Muscle of leg (tissue), 11 donors: ENCODE data around the gene GAS7. TPM values are rescaled to one million over a fixed set of nuclear protein-coding genes. Genes with fewer than 3 reads are reported as not detected.

Experiments used
- DNase-seq: peaks from one replicate; pipeline ENCODE4 v3.0.0; 2013
- H3K27ac ChIP-seq: one replicate; pipeline ENCODE4 v1.5.1; 2013; ENCODE audit warnings: mild to moderate bottlenecking, low read length, control low read depth
- H3K27me3 ChIP-seq: one replicate; pipeline ENCODE4 v1.6.1; 2013; ENCODE audit warnings: low read length; ENCODE audit not compliant: control insufficient read depth, insufficient read depth
- H3K36me3 ChIP-seq: one replicate; pipeline ENCODE4 v1.6.1; 2013; ENCODE audit warnings: low read length; ENCODE audit not compliant: control insufficient read depth, insufficient read depth
- H3K4me1 ChIP-seq: one replicate; pipeline ENCODE4 v1.6.1; 2013; ENCODE audit warnings: low read length; ENCODE audit not compliant: control insufficient read depth, insufficient read depth
- H3K4me3 ChIP-seq: one replicate; pipeline ENCODE4 v1.5.1; 2013; ENCODE audit warnings: low read length, control low read depth
- H3K9me3 ChIP-seq: replicated peaks from 2 replicates; pipeline ENCODE4 v1.6.1; 2013; ENCODE audit warnings: low read depth, low read length; ENCODE audit not compliant: control insufficient read depth
- WGBS: methylation state at CpG from one replicate; pipeline ENCODE4 v1.1.5; 2013; ENCODE audit warnings: missing lambda C conversion rate; ENCODE audit not compliant: insufficient coverage; 5-methylcytosine and 5-hydroxymethylcytosine counted together
- polyA plus RNA-seq, 8 donors: library from polyadenylated mRNA; unstranded; fragments of 120-200 nt; gene quantifications; one replicate each; pipeline versions ENCODE4 v1.2.1 to v1.2.3, GENCODE V29; 2013; ENCODE audit warnings: inconsistent platforms in 1 of 8, low replicate concordance in 1 of 8; ENCODE audit not compliant: insufficient read length in 8 of 8, insufficient read depth in 1 of 8
- total RNA-seq: library from RNA; stranded (reverse); fragments of 120-200 nt; gene quantifications from one replicate; pipeline ENCODE4 v1.2.4, GENCODE V29; 2013

GAS7 gene
- total and polyA plus RNA-seq, 9 donors, result 33.3 to 68.9 (median 45.9) TPM

DNA sequence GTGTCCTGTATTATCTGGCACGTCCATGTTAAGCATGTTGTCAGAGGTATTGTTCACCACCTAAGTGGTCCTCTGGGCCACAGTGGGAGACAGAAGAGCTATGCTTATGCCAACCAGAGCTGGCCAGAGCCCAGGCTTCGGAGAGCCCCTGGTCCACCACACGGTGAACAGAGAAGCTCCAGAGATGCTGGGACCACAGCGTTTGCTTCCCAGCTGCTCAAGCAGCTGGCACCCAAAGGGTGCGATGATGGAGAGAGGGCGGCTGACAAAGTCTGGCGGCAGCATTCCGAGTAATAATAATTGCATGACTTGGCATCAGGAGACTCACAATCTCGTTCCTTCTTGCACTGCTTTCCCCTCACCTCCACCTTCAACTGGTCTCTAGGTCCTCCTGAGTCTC lies 257.6 kb downstream of the GAS7 start:
- no peak for DNase-seq
- Histone ChIP-seq H3K9me3 (peaks cover 7% of the 10 kb centered on the region), H3K36me3 (peaks cover 54% of the 10 kb centered on the region), H3K4me3 (no peak overlapping the region), H3K27me3 (peaks cover 2% of the 10 kb centered on the region), H3K4me1 (peaks cover 11% of the 10 kb centered on the region), H3K27ac (no peak overlapping the region)
- 62% methylated on average over 9 of the region's 9 CpGs for WGBS

DNA sequence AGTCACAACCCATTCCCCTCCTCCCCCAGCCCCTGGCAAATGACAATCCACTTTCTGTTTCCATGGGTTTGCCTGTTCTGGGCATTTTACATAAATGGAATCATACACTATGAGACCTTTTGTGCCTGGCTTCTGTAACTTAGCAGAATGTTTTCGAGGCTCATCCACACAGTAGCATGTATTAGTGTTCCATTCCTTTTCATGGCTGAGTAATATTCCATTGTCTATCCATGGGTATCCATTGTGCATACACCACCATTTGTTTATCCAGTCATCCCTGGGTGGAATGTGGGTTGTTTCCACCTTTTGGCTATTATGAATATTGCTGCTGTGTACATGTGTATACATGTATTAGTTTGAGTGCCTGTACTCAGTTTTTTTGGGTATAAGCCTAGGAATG lies 259.6 kb downstream of the GAS7 start:
- Histone ChIP-seq H3K27me3 (no peaks in the 10 kb centered on the region), H3K36me3 (peaks cover 59% of the 10 kb centered on the region), H3K27ac (no peak overlapping the region), H3K4me1 (peaks cover 17% of the 10 kb centered on the region), H3K9me3 (peaks cover 7% of the 10 kb centered on the region), H3K4me3 (no peak overlapping the region)
- no peak for DNase-seq
- no CpG with 5 or more reads among the region's 1 CpG for WGBS

DNA sequence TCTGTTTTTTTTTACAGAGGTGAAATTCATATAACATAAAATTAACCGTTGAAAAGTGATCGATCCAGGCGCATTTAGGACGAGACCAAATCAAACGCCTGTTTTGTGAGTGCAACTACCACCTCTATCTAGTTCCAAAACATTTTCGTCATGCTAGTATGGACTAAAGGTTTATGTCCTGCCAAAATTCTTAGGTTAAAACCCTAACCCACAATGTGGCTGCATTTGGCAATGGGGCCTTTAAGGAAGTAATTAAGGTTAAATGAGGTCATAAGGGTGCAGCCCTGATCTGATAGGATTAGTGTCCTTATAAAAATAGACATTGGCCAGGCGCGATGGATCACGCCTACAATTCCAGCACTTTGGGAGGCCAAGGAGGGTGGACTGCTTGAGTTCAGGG lies 260.5 kb downstream of the GAS7 start:
- H3K27me3 ChIP-seq, result no peaks in the 10 kb centered on the region
- no peak overlapping the region for H3K4me3 ChIP-seq
- no CpG with 5 or more reads among the region's 9 CpGs for WGBS
- H3K9me3 ChIP-seq, result peaks cover 7% of the 10 kb centered on the region
- peaks cover 17% of the 10 kb centered on the region for H3K4me1 ChIP-seq
- H3K36me3 ChIP-seq, result peaks cover 57% of the 10 kb centered on the region
- DNase-seq, result no peak
- H3K27ac ChIP-seq, result peak overlapping the region; percentile 15

DNA sequence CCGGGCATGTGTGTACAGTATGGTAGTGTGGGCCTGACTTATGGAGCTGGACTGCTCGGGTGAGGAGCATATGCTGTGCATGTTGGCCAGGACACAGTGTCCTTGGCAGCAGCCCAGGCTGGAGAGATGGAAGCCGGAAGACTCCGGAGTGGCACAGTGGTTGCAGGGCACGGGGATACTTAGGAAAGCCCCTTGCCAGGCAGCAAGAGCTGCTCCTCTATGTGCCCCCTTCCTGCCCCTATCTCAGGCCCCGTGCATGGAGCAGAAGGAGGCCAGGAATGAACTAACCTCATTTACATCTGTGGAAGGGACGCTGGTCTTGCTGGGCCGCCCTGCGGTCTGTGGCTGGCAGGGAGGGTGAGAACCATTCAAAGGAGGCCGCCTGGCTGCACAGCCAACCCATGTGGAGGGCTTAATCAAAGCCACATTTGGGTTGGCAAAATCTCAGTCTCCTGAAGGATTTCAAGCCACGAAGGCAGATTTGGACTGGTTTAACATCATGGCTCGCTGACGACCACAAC lies 261.1 kb downstream of the GAS7 start:
- Histone ChIP-seq H3K4me3 (no peak overlapping the region), H3K9me3 (peaks cover 7% of the 10 kb centered on the region), H3K27ac (peak overlapping the region; percentile 15), H3K36me3 (peaks cover 54% of the 10 kb centered on the region), H3K27me3 (no peaks in the 10 kb centered on the region), H3K4me1 (peaks cover 17% of the 10 kb centered on the region)
- DNase-seq, result peak; percentile 85
- 29% methylated on average over 12 of the region's 13 CpGs for WGBS

DNA sequence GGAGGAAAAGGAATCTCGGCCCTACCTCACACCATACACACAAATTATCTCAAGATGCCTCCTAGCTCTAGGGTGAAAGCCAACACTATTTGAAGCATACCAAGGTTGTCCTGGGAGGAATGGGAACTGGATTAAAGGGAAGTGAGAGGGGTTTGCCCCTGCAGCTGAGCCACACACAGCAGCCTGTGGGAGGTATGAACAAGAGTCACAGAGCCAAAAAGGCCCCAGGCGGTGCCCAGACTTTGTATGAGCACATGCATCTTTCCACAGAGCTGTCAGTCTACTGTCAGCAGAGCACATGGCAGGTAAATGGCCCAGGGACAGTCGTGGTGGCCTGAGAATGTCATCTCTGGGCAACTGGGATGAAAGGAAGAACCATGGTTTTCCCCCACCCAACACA lies 262.3 kb downstream of the GAS7 start:
- no peak for DNase-seq
- Histone ChIP-seq H3K4me1 (peaks cover 23% of the 10 kb centered on the region), H3K9me3 (peaks cover 7% of the 10 kb centered on the region), H3K27ac (no peak overlapping the region), H3K27me3 (peaks cover 4% of the 10 kb centered on the region), H3K4me3 (no peak overlapping the region), H3K36me3 (peaks cover 47% of the 10 kb centered on the region)
- WGBS, result 72% methylated on average over 2 of the region's 3 CpGs

DNA sequence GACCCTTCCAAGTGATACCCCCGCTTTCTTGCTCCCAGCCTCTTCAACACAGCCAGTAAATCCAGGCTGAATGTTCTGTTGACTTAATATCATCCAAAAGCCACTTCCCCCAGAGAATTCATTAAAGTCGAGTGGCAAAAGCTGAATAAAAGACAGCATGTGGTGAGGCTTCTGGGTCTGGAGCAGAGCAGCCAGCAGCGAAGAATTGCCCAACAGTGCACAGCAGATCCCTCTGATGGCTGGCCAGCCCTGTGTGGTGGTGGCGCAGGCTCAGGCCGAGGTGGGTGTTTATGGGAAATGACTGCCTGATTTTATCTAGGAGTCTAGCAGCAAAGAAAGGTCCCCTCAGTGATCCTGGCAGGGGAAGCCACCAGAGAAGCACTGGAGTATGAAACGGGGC lies 263.0 kb downstream of the GAS7 start:
- peaks cover 41% of the 10 kb centered on the region for H3K36me3 ChIP-seq
- peaks cover 7% of the 10 kb centered on the region for H3K27me3 ChIP-seq
- H3K9me3 ChIP-seq, result peaks cover 7% of the 10 kb centered on the region
- H3K4me1 ChIP-seq, result peaks cover 27% of the 10 kb centered on the region
- H3K27ac ChIP-seq, result no peak overlapping the region
- H3K4me3 ChIP-seq, result no peak overlapping the region
- no peak for DNase-seq
- 82% methylated on average over 4 of the region's 6 CpGs for WGBS

DNA sequence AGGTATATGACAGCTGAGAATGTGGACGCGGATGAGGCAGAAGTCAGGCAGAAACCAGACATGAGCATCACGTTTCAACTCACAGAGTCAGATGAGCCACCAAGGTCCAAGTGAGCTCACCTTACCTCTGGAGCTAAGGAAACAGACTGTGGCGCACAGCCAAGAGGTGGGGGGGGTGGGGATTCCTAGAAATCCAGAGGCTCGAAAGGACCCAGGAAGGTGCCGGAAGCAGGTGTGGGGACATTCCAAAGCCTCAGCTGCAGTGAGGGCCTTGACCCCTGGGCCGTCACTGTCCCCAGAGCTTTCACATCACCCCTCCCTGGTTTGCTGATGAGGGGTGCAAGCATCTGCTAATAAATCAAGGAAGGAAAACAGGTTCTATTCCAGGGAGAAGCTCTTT lies 264.1 kb downstream of the GAS7 start:
- 58% methylated on average over 4 of the region's 7 CpGs for WGBS
- H3K27me3 ChIP-seq, result peaks cover 7% of the 10 kb centered on the region
- H3K4me1 ChIP-seq, result peaks cover 29% of the 10 kb centered on the region
- no peak overlapping the region for H3K4me3 ChIP-seq
- DNase-seq, result peak; percentile 59
- peaks cover 7% of the 10 kb centered on the region for H3K9me3 ChIP-seq
- peak overlapping the region; percentile 47 for H3K27ac ChIP-seq
- H3K36me3 ChIP-seq, result peaks cover 32% of the 10 kb centered on the region

DNA sequence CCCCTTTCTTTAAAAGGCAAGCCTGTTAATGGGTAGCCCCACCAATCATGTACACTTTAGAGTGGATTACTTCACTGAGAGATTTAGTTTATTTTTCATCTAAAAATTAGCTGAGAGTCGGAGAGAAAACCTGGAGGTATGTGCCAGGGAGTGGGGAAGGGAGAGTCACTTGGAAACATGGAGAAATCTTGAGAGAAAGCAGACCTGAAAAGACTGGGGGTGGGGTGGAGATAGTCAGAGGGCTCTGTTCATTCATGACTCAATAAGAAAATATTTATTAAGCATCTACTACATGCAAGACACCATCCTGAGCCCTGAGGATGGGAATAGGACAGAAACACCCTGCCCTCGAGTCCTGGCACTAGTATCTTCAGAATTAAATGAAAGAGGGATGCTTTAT lies 265.9 kb downstream of the GAS7 start:
- no peak for DNase-seq

DNA sequence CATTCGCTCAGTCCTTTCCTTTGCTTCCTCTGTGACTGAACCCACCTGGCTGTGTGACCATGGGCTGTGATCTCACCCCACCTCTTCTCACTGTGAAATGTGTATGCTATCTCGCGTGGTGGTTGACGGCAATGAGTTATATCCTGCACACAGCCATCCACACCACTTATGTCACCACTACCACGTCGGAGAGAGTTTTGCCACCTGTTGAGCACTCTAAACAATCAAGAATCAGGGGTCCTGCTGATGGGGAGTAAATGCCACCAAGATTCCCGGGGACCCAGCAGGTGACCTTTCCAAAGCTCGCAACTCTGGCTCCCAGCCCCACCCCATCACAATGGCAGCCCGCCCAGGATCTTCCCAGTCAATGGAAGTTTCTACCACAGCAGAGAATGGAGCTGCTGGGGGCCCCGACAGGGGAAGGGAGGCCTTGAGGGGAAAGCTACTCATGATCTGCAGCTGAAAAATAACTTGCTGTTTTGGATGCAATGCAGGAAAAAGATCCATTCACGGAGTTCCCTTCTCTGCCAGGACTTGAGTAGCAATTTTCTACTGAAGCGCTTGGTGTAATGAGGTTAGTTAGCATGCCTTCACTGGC lies 267.2 kb downstream of the GAS7 start:
- WGBS, result 56% methylated on average over 4 of the region's 12 CpGs
- Histone ChIP-seq H3K4me1 (peaks cover 28% of the 10 kb centered on the region), H3K27me3 (peaks cover 7% of the 10 kb centered on the region), H3K36me3 (peaks cover 13% of the 10 kb centered on the region), H3K4me3 (no peak overlapping the region), H3K9me3 (no peaks in the 10 kb centered on the region), H3K27ac (no peak overlapping the region)
- peak; percentile 81 for DNase-seq

More for the DNA sequence above, 265.9 kb downstream of the GAS7 start:
- 69% methylated on average over 2 of the region's 2 CpGs for WGBS
- peaks cover 20% of the 10 kb centered on the region for H3K36me3 ChIP-seq
- no peak overlapping the region for H3K4me3 ChIP-seq
- peaks cover 36% of the 10 kb centered on the region for H3K4me1 ChIP-seq
- no peaks in the 10 kb centered on the region for H3K9me3 ChIP-seq
- no peak overlapping the region for H3K27ac ChIP-seq
- H3K27me3 ChIP-seq, result peaks cover 7% of the 10 kb centered on the region

DNA sequence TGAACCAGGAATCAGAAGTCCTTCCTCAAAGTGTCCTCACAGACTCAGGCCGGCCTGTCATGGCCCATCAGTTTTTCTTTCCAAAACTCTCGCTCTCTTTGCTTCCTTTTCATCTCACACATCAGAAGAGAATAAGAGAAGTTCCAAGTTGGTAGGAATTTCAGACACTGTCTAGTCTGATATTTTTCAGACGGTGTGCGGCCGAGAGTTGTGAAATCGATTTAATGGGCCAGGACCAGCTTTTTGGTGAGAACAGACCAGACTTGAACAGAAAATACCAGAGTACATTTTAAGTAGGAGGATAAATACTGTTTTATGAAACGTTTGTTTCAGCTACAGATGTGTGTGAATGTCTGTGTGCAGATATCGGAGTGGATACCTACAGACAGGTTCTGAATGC lies 268.5 kb downstream of the GAS7 start:
- Histone ChIP-seq H3K36me3 (peaks cover 11% of the 10 kb centered on the region), H3K27me3 (peaks cover 7% of the 10 kb centered on the region), H3K4me1 (peaks cover 28% of the 10 kb centered on the region), H3K4me3 (no peak overlapping the region), H3K27ac (no peak overlapping the region), H3K9me3 (no peaks in the 10 kb centered on the region)
- WGBS, result 90% methylated on average over 4 of the region's 8 CpGs
- no peak for DNase-seq
